Heart left ventricle (tissue), 13 donors: ENCODE results near the gene SLC22A31.

Source experiments
- POLR2A ChIP-seq, 2 donors: fragments of 450-650 bp; IDR thresholded peaks; one replicate each; pipeline ENCODE4 v1.6.1; 2017; ENCODE audit warnings: antibody characterized with exemption in 2 of 2, mild to moderate bottlenecking in 2 of 2, moderate library complexity in 2 of 2
- TF ChIP-seq, protein P1 (sequence below), 12 donors: fragments of 200-600 bp; sonication (generic) in 4 of 12; IDR thresholded peaks; one replicate each; pipeline versions ENCODE4 v1.5.0 to v1.8.0; 2018 to 2022; ENCODE audit warnings: antibody characterized with exemption in 12 of 12, mild to moderate bottlenecking in 5 of 12
- donor health status: ischemic (EF 13 %, LVEDD 7.1; RV severe dilation, severe dysfunction).
- donor health status: DM: no; HTN: yes; CAD: no.
- donor health status: DM: no; HTN: no; CAD: no.
- donor health status: ischemic (EF 25% LVEDD 6.9; RV normal size, moderate dysfunction).
- donor health status: ischemic (EF 25% LVEDD 5.7; RV mildly dilated, moderate dysfunction).
- donor health status: ischemic (EF 35%, LVEDD 5.7; RV mildly dilated, moderate dysfunction).
- donor health status: nonischemic (EF 11% LVEDD 7.7; RV severe dilation, severe dysfunction).
- donor health status: DM: yes; HTN: yes; CAD: no.
- donor health status: PGD.
- donor health status: ischemic (EF 29% LVEDD 5.4; RV normal size, mild dysfunction).
- donor health status: nonischemic (EF 23%, LVEDD 6.1; RV moderate dilation, normal function).

- TF ChIP-seq, protein P1, sequence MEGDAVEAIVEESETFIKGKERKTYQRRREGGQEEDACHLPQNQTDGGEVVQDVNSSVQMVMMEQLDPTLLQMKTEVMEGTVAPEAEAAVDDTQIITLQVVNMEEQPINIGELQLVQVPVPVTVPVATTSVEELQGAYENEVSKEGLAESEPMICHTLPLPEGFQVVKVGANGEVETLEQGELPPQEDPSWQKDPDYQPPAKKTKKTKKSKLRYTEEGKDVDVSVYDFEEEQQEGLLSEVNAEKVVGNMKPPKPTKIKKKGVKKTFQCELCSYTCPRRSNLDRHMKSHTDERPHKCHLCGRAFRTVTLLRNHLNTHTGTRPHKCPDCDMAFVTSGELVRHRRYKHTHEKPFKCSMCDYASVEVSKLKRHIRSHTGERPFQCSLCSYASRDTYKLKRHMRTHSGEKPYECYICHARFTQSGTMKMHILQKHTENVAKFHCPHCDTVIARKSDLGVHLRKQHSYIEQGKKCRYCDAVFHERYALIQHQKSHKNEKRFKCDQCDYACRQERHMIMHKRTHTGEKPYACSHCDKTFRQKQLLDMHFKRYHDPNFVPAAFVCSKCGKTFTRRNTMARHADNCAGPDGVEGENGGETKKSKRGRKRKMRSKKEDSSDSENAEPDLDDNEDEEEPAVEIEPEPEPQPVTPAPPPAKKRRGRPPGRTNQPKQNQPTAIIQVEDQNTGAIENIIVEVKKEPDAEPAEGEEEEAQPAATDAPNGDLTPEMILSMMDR (IDR thresholded peaks at IDR 0.05) = no peak
- no peak for TF ChIP-seq POLR2A (IDR thresholded peaks at IDR 0.05)
Observed at GRCh38 chr16:89222931-89223330, 22.6 kb upstream of the SLC22A31 start.
